Heart left ventricle (tissue), 13 donors: ENCODE measurements around the gene SH2D1B.

Experiments used
- CTCF ChIP-seq, 12 donors: fragments of 200-600 bp; sonication (generic) in 4 of 12; IDR thresholded peaks; one replicate each; pipeline versions ENCODE4 v1.5.0 to v1.8.0; 2018 to 2022; ENCODE audit warnings: antibody characterized with exemption in 12 of 12, mild to moderate bottlenecking in 5 of 12
- POLR2A ChIP-seq, 2 donors: fragments of 450-650 bp; IDR thresholded peaks; one replicate each; pipeline ENCODE4 v1.6.1; 2017; ENCODE audit warnings: antibody characterized with exemption in 2 of 2, mild to moderate bottlenecking in 2 of 2, moderate library complexity in 2 of 2
- donor health status: ischemic (EF 13 %, LVEDD 7.1; RV severe dilation, severe dysfunction).
- donor health status: DM: no; HTN: yes; CAD: no.
- donor health status: DM: no; HTN: no; CAD: no.
- donor health status: ischemic (EF 25% LVEDD 6.9; RV normal size, moderate dysfunction).
- donor health status: ischemic (EF 25% LVEDD 5.7; RV mildly dilated, moderate dysfunction).
- donor health status: ischemic (EF 35%, LVEDD 5.7; RV mildly dilated, moderate dysfunction).
- donor health status: nonischemic (EF 11% LVEDD 7.7; RV severe dilation, severe dysfunction).
- donor health status: DM: yes; HTN: yes; CAD: no.
- donor health status: PGD.
- donor health status: ischemic (EF 29% LVEDD 5.4; RV normal size, mild dysfunction).
- donor health status: nonischemic (EF 23%, LVEDD 6.1; RV moderate dilation, normal function).

DNA sequence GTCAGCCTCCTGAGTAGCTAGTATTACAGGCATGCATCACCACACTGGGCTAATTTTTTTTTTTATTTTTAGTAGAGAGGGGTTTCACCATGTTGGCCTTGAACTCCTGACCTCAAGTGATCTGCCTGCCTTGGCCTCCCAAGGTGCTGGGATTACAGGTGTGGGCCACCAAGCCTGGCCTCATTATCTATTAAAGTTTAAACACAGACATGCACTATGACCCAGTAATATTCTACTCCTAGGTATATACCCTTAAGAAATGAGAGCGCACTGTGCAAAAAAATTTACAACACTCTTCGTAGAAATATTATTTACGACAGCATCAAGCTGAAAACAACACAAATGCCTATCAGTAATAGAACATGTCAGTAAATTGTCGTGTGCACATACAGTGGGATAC is 18.6 kb upstream of the SH2D1B start:
- TF ChIP-seq POLR2A (IDR thresholded peaks at IDR 0.05) (no peak), CTCF (IDR thresholded peaks at IDR 0.05) (no peak)
